ENCODE results near the gene PVALEF. TPM values are rescaled to one million over a fixed set of nuclear protein-coding genes. Genes with fewer than 3 reads are reported as not detected.

The PVALEF gene
- total and polyA plus RNA-seq, 2 of the 8 experiments (the other 6 are each of a cell fraction or from before 2014, with no cell fraction given) = 0.03 TPM; not detected in 1

DNA sequence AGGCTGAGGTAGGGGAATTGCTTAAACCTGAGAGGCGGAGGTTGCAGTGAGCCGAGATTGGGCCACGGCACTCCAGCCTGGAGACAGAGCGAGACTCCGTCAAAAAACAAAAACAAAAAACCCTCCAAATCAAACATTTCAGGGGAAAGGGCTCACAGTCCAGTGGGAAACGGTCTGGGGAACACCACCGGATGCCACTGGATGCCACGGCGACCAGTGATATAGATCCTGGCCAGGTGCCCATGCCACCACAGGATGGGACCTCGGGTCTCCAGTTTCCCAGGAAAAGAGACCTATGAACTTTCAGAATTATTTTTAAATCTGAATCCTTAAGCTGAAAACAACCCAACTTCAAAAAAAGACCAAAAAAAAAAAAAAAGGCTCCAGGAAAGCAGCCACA lies 45.2 kb downstream of the PVALEF start (continued):
- TF ChIP-seq CTCF (IDR thresholded peaks at IDR 0.05; ENCODE audit: control extremely low read depth in 1 of 3, insufficient read depth in 1 of 3, low read depth in 1 of 3, low read length in 3 of 3) (no peak), BACH1 (IDR thresholded peaks at IDR 0.05; ENCODE audit: low read length) (no peak)
